ENCODE measurements around the gene METRNL.
"Not testable (repeated sequence)": the region's sequence is repeated elsewhere in the genome, so short reads cannot be mapped to it uniquely, and the experiment has no call there.

Gene METRNL

GRCh38 chr17:83036666-83037065, 42.7 kb upstream of the METRNL start:
- no peak for TF ChIP-seq CTCF (IDR thresholded peaks at IDR 0.05; ENCODE audit: borderline replicate concordance, extremely low read depth, low read length, poor library complexity, severe bottlenecking)
- TF ChIP-seq EZH2 (IDR thresholded peaks at IDR 0.05; ENCODE audit: borderline replicate concordance, low read depth, low read length, severe bottlenecking) = no peak

DNA sequence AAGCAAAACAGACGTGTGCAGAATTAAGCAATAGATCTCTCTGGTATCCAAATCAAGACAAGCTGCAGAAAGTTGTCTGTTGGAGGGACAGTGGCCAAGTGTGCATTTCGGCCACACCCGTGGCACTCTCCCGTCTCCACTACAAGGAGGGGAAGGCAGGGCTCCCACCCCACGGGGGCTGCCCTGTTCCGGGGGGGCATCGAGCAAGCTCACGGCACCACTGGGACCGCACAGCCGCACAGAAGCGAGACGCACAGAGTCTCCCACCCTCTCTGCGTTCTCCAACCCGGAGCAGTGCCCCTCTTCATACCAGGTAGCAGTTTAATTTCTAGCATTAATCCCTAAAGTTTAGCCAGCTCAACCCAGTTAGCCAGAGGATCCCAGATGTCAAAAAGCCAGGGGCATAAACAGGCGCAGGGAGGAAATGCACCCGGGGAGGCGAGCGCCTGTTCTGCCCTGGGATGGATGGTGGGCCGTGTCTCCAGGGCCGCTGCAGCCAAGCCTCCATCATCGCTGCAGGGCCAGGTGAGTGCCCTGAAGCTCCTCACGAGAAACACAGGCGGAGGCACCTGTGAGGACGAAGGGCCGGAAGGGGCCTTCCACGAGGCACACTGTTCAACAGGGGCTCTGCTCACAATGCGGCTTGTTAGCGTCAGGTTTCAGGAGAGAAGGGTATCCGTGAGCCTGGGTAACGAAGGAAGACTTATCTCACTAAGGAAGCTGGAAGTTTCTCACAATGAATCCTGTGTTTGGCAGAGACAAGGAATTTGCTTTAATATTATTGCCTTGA, 42.1 kb upstream of the METRNL start:
- Histone ChIP-seq H3K4me3 (ENCODE audit: low read depth in 1 of 2, low read length in 2 of 2) (no peak overlapping the region), H3K36me3 (ENCODE audit: insufficient read depth, low read length) (peaks cover 87% of the 10 kb centered on the region), H3K27me3 (ENCODE audit: insufficient read depth, low read length, poor library complexity) (no peaks in the 10 kb centered on the region), H4K20me1 (ENCODE audit: insufficient read depth, low read length) (peaks cover 43% of the 10 kb centered on the region), H3K4me1 (ENCODE audit: insufficient read depth, low read length) (no peaks in the 10 kb centered on the region; the same call in 1 of the 2 replicates), H3K79me2 (ENCODE audit: insufficient read depth, low read length) (peaks cover 91% of the 10 kb centered on the region), H3K9ac (ENCODE audit: low read depth, low read length) (no peak overlapping the region), H2AFZ (ENCODE audit: low read depth, low read length) (no peak overlapping the region), H3K9me3 (ENCODE audit: insufficient read depth, low read length, severe bottlenecking) (peaks cover 14% of the 10 kb centered on the region), H3K27ac (ENCODE audit: low read length) (no peak overlapping the region), H3K4me2 (ENCODE audit: insufficient read depth, low read length) (no peak overlapping the region)
- no peak for ATAC-seq (ENCODE audit: insufficient read depth, low read depth)
- TF ChIP-seq EZH2 (IDR thresholded peaks at IDR 0.05; ENCODE audit: borderline replicate concordance, low read depth, low read length, severe bottlenecking) = no peak
- no peak for TF ChIP-seq CTCF (IDR thresholded peaks at IDR 0.05; ENCODE audit: borderline replicate concordance, extremely low read depth, low read length, poor library complexity, severe bottlenecking)
- no peak for DNase-seq

More at GRCh38 chr17:83036666-83037065, 42.7 kb upstream of the METRNL start:
- Histone ChIP-seq H3K79me2 (ENCODE audit: insufficient read depth, low read length) (peaks cover 91% of the 10 kb centered on the region), H4K20me1 (ENCODE audit: insufficient read depth, low read length) (peaks cover 49% of the 10 kb centered on the region), H3K4me2 (ENCODE audit: insufficient read depth, low read length) (no peak overlapping the region), H3K27ac (ENCODE audit: low read length) (no peak overlapping the region), H3K9ac (ENCODE audit: low read depth, low read length) (no peak overlapping the region), H3K4me1 (ENCODE audit: insufficient read depth, low read length) (no peaks in the 10 kb centered on the region; the same call in 1 of the 2 replicates), H3K27me3 (ENCODE audit: insufficient read depth, low read length, poor library complexity) (no peaks in the 10 kb centered on the region), H3K36me3 (ENCODE audit: insufficient read depth, low read length) (peaks cover 86% of the 10 kb centered on the region), H3K4me3 (ENCODE audit: low read depth in 1 of 2, low read length in 2 of 2) (no peak overlapping the region), H3K9me3 (ENCODE audit: insufficient read depth, low read length, severe bottlenecking) (peaks cover 8% of the 10 kb centered on the region), H2AFZ (ENCODE audit: low read depth, low read length) (no peak overlapping the region)
- ATAC-seq (ENCODE audit: insufficient read depth, low read depth) = no peak
- DNase-seq = no peak

- Histone ChIP-seq H3K27me3 (ENCODE audit: insufficient read depth, low read length, poor library complexity) (no peaks in the 10 kb centered on the region), H3K27ac (ENCODE audit: low read length) (no peak overlapping the region), H3K9me3 (ENCODE audit: insufficient read depth, low read length, severe bottlenecking) (peaks cover 20% of the 10 kb centered on the region), H4K20me1 (ENCODE audit: insufficient read depth, low read length) (peaks cover 37% of the 10 kb centered on the region), H3K36me3 (ENCODE audit: insufficient read depth, low read length) (peaks cover 87% of the 10 kb centered on the region), H2AFZ (ENCODE audit: low read depth, low read length) (no peak overlapping the region), H3K79me2 (ENCODE audit: insufficient read depth, low read length) (peaks cover 91% of the 10 kb centered on the region), H3K4me2 (ENCODE audit: insufficient read depth, low read length) (no peak overlapping the region), H3K9ac (ENCODE audit: low read depth, low read length) (no peak overlapping the region), H3K4me1 (ENCODE audit: insufficient read depth, low read length) (no peaks in the 10 kb centered on the region; the same call in 1 of the 2 replicates), H3K4me3 (ENCODE audit: low read depth in 1 of 2, low read length in 2 of 2) (no peak overlapping the region)
- ATAC-seq (ENCODE audit: insufficient read depth, low read depth) (no peak), DNase-seq (no peak)
- TF ChIP-seq CTCF (IDR thresholded peaks at IDR 0.05; ENCODE audit: borderline replicate concordance, extremely low read depth, low read length, poor library complexity, severe bottlenecking) (no peak), EZH2 (IDR thresholded peaks at IDR 0.05; ENCODE audit: borderline replicate concordance, low read depth, low read length, severe bottlenecking) (no peak)
These were observed 41.6 kb upstream of the METRNL start for GRCh38 chr17:83037874-83038165.

DNA sequence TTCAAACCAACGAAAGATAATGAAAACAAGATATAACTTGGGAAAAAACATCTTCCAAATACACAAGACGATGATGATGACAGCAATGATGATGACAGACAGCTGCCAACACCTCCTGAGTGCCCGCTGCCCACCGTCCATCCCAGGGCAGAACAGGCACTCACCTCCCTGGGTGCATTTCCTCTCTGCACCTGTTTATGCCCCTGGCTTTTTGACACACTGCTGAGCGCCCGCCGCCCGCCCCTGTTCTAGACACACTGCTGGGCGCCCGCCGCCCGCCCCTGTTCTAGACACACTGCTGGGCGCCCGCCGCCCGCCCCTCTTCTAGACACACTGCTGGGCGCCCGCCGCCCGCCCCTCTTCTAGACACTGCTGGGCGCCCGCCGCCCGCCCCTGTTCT, 40.4 kb upstream of the METRNL start:
- peaks cover 89% of the 10 kb centered on the region for H3K36me3 ChIP-seq (ENCODE audit: insufficient read depth, low read length)

More for the DNA sequence above, 40.4 kb upstream of the METRNL start:
- not testable (repeated sequence) for H3K4me1 ChIP-seq (ENCODE audit: insufficient read depth, low read length); H2AFZ ChIP-seq (ENCODE audit: low read depth, low read length); ATAC-seq (ENCODE audit: insufficient read depth, low read depth); H3K9ac ChIP-seq (ENCODE audit: low read depth, low read length); H3K27me3 ChIP-seq (ENCODE audit: insufficient read depth, low read length, poor library complexity); H3K27ac ChIP-seq (ENCODE audit: low read length); DNase-seq; H3K4me2 ChIP-seq (ENCODE audit: insufficient read depth, low read length); H3K4me3 ChIP-seq (ENCODE audit: low read depth in 1 of 2, low read length in 2 of 2)
- Histone ChIP-seq H4K20me1 (ENCODE audit: insufficient read depth, low read length) (peaks cover 35% of the 10 kb centered on the region), H3K9me3 (ENCODE audit: insufficient read depth, low read length, severe bottlenecking) (peaks cover 31% of the 10 kb centered on the region), H3K79me2 (ENCODE audit: insufficient read depth, low read length) (peaks cover 95% of the 10 kb centered on the region)

Measured in DND-41 (cell line).